Liver (tissue), 9 donors: ENCODE measurements around the gene NCOR1. TPM values are rescaled to one million over a fixed set of nuclear protein-coding genes. Genes with fewer than 3 reads are reported as not detected.

Source experiments
- DNase-seq: peaks from one replicate; pipeline ENCODE4 v3.0.0-alpha.2; 2017; ENCODE audit warnings: low spot score
- H3K27ac ChIP-seq, 2 donors: one replicate each; pipeline ENCODE4 v1.7.0; 2013; ENCODE audit warnings: inconsistent platforms in 2 of 2, low read length in 2 of 2, control low read depth in 1 of 2, low read depth in 1 of 2, mild to moderate bottlenecking in 1 of 2
- H3K27me3 ChIP-seq, 4 donors: one replicate each; pipeline versions ENCODE4 v1.6.1 to v1.7.0; 2013; ENCODE audit warnings: low read length in 3 of 4, inconsistent platforms in 1 of 4, mild to moderate bottlenecking in 1 of 4, moderate library complexity in 1 of 4; ENCODE audit not compliant: control insufficient read depth in 4 of 4, insufficient read depth in 4 of 4
- H3K36me3 ChIP-seq, 4 donors: one replicate each; pipeline versions ENCODE4 v1.6.1 to v1.7.0; 2013; ENCODE audit warnings: low read length in 3 of 4, mild to moderate bottlenecking in 3 of 4, low read depth in 1 of 4, moderate library complexity in 1 of 4; ENCODE audit not compliant: control insufficient read depth in 4 of 4, insufficient read depth in 3 of 4
- H3K4me1 ChIP-seq, 4 donors: one replicate each; pipeline versions ENCODE4 v1.6.1 to v1.7.0; 2013; ENCODE audit warnings: low read length in 3 of 4, mild to moderate bottlenecking in 3 of 4, moderate library complexity in 1 of 4; ENCODE audit not compliant: control insufficient read depth in 4 of 4, insufficient read depth in 4 of 4
- H3K4me3 ChIP-seq, 3 donors: one replicate each; pipeline versions ENCODE4 v1.6.1 to v1.7.0; 2013; ENCODE audit warnings: low read length in 3 of 3, control low read depth in 1 of 3, low read depth in 1 of 3, mild to moderate bottlenecking in 1 of 3
- H3K9ac ChIP-seq, 2 donors: one replicate each; pipeline ENCODE4 v1.7.0; 2013; ENCODE audit warnings: low read length in 2 of 2, mild to moderate bottlenecking in 2 of 2, moderate library complexity in 2 of 2, control low read depth in 1 of 2, low read depth in 1 of 2
- H3K9me3 ChIP-seq, 4 donors: one replicate each; pipeline versions ENCODE4 v1.6.1 to v1.7.0; 2013; ENCODE audit warnings: low read length in 3 of 4; ENCODE audit not compliant: control insufficient read depth in 4 of 4
- ATF3 ChIP-seq: IDR thresholded peaks from 2 replicates; pipeline ENCODE4 v1.6.1; 2016; ENCODE audit warnings: antibody characterized with exemption
- EGR1 ChIP-seq, 2 donors: IDR thresholded peaks; 2 replicates each; pipeline ENCODE4 v1.6.1; 2016 to 2018; ENCODE audit warnings: antibody characterized with exemption in 2 of 2, low read depth in 2 of 2
- FOXA1 ChIP-seq: IDR thresholded peaks from 2 replicates; pipeline ENCODE4 v1.6.1; 2016; ENCODE audit warnings: antibody characterized with exemption
- FOXA2 ChIP-seq: IDR thresholded peaks from 2 replicates; pipeline ENCODE4 v1.6.1; 2016; ENCODE audit warnings: antibody characterized with exemption
- GABPA ChIP-seq, 2 donors: IDR thresholded peaks in 1 of 2; conservative IDR thresholded peaks in 1 of 2; 2 replicates each; pipeline ENCODE4 v1.6.1; 2016; ENCODE audit warnings: antibody characterized with exemption in 2 of 2, mild to moderate bottlenecking in 1 of 2, moderate library complexity in 1 of 2
- HNF4A ChIP-seq, 2 donors: conservative IDR thresholded peaks; 2 replicates each; pipeline ENCODE4 v1.6.1; 2016; ENCODE audit warnings: antibody characterized with exemption in 2 of 2, mild to moderate bottlenecking in 2 of 2
- HNF4G ChIP-seq: IDR thresholded peaks from 2 replicates; pipeline ENCODE4 v1.6.1; 2016; ENCODE audit warnings: antibody characterized with exemption
- JUND ChIP-seq, 2 donors: IDR thresholded peaks; 2 replicates each; pipeline ENCODE4 v1.6.1; 2016; ENCODE audit warnings: antibody characterized with exemption in 2 of 2
- NR2F2 ChIP-seq: IDR thresholded peaks from 2 replicates; pipeline ENCODE4 v1.6.1; 2016; ENCODE audit warnings: antibody characterized with exemption
- RAD21 ChIP-seq, 2 donors: IDR thresholded peaks; 2 replicates each; pipeline ENCODE4 v1.6.1; 2016; ENCODE audit warnings: antibody characterized with exemption in 2 of 2, mild to moderate bottlenecking in 2 of 2
- REST ChIP-seq: IDR thresholded peaks from 2 replicates; pipeline ENCODE4 v1.6.1; 2016; ENCODE audit warnings: antibody characterized with exemption, mild to moderate bottlenecking
- RXRA ChIP-seq, 2 donors: IDR thresholded peaks; 2 replicates each; pipeline ENCODE4 v1.6.1; 2017 to 2018; ENCODE audit warnings: antibody characterized with exemption in 2 of 2, mild to moderate bottlenecking in 1 of 2
- SP1 ChIP-seq: IDR thresholded peaks from 2 replicates; pipeline ENCODE4 v1.6.1; 2018; ENCODE audit warnings: antibody characterized with exemption, mild to moderate bottlenecking
- YY1 ChIP-seq: IDR thresholded peaks from 2 replicates; pipeline ENCODE4 v1.6.1; 2016; ENCODE audit warnings: antibody characterized with exemption, mild to moderate bottlenecking
- ZBTB33 ChIP-seq: IDR thresholded peaks from 2 replicates; pipeline ENCODE4 v1.6.1; 2016; ENCODE audit warnings: antibody characterized with exemption
- WGBS: extraction: QIAGEN DNeasy Blood & Tissue Kit; methylation state at CpG from one replicate; pipeline ENCODE4 v1.1.7; 2013; 5-methylcytosine and 5-hydroxymethylcytosine counted together
- polyA plus RNA-seq, 2 donors: library from polyadenylated mRNA; stranded (reverse) in 1 of 2; unstranded in 1 of 2; fragments of 200-250 nt in 1 of 2; fragments of >200 nt in 1 of 2; fragmentation: Nextera tagmentation in 1 of 2; extraction: Ambion mirVana in 1 of 2; gene quantifications; one replicate each; pipeline versions ENCODE4 v1.2.1 to v1.2.3, GENCODE V29; 2013 to 2015
- total RNA-seq, 2 donors: library from RNA; depleted of rRNA; stranded (reverse); fragments of >200 nt; gene quantifications; one replicate each; pipeline ENCODE4 v1.2.3, GENCODE V29; 2014
- TF ChIP-seq, protein P1 (sequence below): IDR thresholded peaks from 2 replicates; pipeline ENCODE4 v1.6.1; 2016; ENCODE audit warnings: antibody characterized with exemption
- TF ChIP-seq, protein P2 (sequence below): fragments of 150-350 bp; IDR thresholded peaks from 2 replicates; pipeline ENCODE4 v1.5.1; 2017; ENCODE audit warnings: improper control_type of control experiment, low read depth, low read length; ENCODE audit not compliant: missing input control
- donor health status: healthy.
- donor health status: healthy.
- donor health status: healthy.
- donor health status: healthy.
- donor health status: healthy.

The NCOR1 gene
- total and polyA plus RNA-seq, 4 donors: 23.6 to 94.8 (median 77.0) TPM

DNA sequence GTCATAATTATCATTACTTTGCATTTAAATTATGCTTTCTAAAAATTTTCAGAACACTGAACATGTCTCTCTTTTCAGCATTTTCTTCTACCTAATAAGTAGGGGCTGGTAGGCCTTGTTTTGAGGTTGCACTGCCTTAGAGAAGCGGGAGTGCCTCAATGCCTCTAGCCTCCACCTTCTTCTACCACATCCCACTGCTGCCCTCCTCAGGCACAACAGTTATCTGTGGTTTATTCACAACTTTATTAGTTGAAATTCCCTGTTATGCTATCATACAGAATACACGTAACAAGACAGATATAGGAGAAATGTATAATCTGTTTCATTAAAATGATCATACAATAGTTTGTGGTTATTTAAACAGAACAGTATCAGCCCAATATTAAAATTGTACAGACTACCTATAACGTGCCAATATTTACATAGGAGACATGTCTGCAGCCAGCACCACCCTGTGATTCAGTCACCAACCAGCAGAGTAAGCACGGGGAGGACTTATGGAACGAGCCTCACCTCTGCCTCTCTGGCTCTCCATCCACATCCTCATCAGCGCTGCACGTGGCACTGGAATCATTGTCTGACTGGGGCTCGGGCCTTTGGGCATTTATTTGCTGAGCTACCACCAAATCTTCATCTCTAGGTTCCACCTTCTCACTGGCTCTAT lies 114.5 kb downstream of the NCOR1 start:
- Histone ChIP-seq H3K27ac (no peak overlapping the region), H3K27me3 (no peaks in the 10 kb centered on the region), H3K36me3 (peaks cover 10 to 37% (median 31%) of the 10 kb centered on the region in 4 donors), H3K4me1 (peaks cover 0 to 4% (median 1%) of the 10 kb centered on the region in 4 donors), H3K4me3 (no peak overlapping the region), H3K9ac (no peak overlapping the region), H3K9me3 (no peaks in the 10 kb centered on the region)
- no peak for DNase-seq
- TF ChIP-seq, protein P1, sequence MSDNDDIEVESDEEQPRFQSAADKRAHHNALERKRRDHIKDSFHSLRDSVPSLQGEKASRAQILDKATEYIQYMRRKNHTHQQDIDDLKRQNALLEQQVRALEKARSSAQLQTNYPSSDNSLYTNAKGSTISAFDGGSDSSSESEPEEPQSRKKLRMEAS: no peak
- no peak for TF ChIP-seq FOXA2
- no peak for TF ChIP-seq SP1
- TF ChIP-seq GABPA (IDR thresholded peaks at IDR 0.05 in 1 of 2, conservative IDR thresholded peaks at IDR 0.05 in 1 of 2): no peak
- no peak for TF ChIP-seq YY1
- no peak for TF ChIP-seq ZBTB33
- no peak for TF ChIP-seq JUND (IDR thresholded peaks at IDR 0.05)
- no peak for TF ChIP-seq ATF3
- no peak for TF ChIP-seq FOXA1
- no peak for TF ChIP-seq HNF4A (conservative IDR thresholded peaks at IDR 0.05)
- no peak for TF ChIP-seq HNF4G
- TF ChIP-seq REST: no peak
- TF ChIP-seq, protein P2, sequence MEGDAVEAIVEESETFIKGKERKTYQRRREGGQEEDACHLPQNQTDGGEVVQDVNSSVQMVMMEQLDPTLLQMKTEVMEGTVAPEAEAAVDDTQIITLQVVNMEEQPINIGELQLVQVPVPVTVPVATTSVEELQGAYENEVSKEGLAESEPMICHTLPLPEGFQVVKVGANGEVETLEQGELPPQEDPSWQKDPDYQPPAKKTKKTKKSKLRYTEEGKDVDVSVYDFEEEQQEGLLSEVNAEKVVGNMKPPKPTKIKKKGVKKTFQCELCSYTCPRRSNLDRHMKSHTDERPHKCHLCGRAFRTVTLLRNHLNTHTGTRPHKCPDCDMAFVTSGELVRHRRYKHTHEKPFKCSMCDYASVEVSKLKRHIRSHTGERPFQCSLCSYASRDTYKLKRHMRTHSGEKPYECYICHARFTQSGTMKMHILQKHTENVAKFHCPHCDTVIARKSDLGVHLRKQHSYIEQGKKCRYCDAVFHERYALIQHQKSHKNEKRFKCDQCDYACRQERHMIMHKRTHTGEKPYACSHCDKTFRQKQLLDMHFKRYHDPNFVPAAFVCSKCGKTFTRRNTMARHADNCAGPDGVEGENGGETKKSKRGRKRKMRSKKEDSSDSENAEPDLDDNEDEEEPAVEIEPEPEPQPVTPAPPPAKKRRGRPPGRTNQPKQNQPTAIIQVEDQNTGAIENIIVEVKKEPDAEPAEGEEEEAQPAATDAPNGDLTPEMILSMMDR: no peak
- TF ChIP-seq NR2F2: no peak
- TF ChIP-seq EGR1 (IDR thresholded peaks at IDR 0.05; ENCODE audit: low read depth in 2 of 2): no peak
- no peak for TF ChIP-seq RAD21 (IDR thresholded peaks at IDR 0.05)
- no peak for TF ChIP-seq RXRA (IDR thresholded peaks at IDR 0.05)
- WGBS: 94% methylated on average over 8 of the region's 8 CpGs
